HG02642 (cell line): ENCODE data around the gene TPI1.
"Not testable (repeated sequence)": the region's sequence is repeated elsewhere in the genome, so short reads cannot be mapped to it uniquely, and the experiment has no call there.

Experiments
- ATAC-seq: cut with Tn5 transposase; IDR thresholded peaks from one replicate; pipeline ENCODE4 v1.9.1; 2021; ENCODE audit warnings: mild to moderate bottlenecking; ENCODE audit not compliant: unreplicated experiment, poor library complexity

TPI1 gene

GRCh38 chr12:6865307-6865706, 2.0 kb upstream of the TPI1 start:
- ATAC-seq, result not testable (repeated sequence)

GRCh38 chr12:6866163-6866919, 990 bp upstream of the TPI1 start:
- no peak for ATAC-seq

GRCh38 chr12:6866920-6867412, 365 bp upstream of the TPI1 start:
- ATAC-seq, result peak; percentile 3

- no peak for ATAC-seq
These were observed 1.1 kb downstream of the TPI1 start for GRCh38 chr12:6868211-6869048.

- ATAC-seq, result no peak
These were observed 2.0 kb downstream of the TPI1 start for GRCh38 chr12:6869049-6870021.

- not testable (repeated sequence) for ATAC-seq
These were observed 3.0 kb downstream of the TPI1 start for GRCh38 chr12:6870304-6870703.

DNA sequence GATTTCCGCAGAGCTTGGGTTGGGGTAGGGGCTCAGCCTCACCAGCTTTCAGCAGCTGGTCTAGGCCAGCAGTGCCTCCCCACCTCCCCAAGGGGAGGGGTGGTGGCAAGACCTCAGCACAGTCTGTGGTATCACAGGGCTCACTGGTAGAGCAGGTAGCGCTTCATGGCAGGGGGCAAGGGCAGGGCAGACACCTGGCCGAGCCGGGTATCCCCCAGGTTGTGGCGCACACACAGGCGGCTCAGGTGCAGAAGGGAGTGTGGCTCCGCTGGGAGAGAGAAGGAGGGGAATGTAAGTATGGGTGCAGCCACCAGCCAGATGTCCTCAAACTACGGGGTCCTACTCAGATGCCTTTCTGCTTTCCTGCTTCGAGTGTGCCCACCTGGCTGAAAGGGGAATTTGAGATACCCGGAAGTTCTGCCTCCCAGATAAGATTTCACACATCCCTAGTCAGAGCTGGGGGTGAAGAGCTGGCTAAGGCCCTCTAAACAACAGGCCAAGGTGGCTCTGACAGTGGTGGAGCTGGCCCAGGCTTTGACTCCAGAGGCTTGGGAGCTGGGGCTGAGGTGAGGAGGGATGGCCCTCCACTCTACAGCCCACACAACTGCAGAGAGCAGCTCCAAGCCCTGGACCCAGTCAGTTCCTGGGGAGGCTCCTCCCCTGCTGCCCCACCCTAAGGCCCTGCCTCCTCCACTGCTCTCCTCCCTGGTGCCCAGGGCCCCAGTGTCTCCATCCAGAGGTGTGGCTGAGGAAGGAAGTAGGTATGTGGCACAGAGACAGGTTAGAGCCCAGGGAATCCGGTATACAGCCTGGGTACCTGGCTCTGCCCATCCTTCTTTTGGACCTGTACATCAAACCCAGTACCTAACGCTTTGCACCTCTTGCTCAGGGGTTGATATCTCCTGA, 4.0 kb downstream of the TPI1 start:
- no peak for ATAC-seq

DNA sequence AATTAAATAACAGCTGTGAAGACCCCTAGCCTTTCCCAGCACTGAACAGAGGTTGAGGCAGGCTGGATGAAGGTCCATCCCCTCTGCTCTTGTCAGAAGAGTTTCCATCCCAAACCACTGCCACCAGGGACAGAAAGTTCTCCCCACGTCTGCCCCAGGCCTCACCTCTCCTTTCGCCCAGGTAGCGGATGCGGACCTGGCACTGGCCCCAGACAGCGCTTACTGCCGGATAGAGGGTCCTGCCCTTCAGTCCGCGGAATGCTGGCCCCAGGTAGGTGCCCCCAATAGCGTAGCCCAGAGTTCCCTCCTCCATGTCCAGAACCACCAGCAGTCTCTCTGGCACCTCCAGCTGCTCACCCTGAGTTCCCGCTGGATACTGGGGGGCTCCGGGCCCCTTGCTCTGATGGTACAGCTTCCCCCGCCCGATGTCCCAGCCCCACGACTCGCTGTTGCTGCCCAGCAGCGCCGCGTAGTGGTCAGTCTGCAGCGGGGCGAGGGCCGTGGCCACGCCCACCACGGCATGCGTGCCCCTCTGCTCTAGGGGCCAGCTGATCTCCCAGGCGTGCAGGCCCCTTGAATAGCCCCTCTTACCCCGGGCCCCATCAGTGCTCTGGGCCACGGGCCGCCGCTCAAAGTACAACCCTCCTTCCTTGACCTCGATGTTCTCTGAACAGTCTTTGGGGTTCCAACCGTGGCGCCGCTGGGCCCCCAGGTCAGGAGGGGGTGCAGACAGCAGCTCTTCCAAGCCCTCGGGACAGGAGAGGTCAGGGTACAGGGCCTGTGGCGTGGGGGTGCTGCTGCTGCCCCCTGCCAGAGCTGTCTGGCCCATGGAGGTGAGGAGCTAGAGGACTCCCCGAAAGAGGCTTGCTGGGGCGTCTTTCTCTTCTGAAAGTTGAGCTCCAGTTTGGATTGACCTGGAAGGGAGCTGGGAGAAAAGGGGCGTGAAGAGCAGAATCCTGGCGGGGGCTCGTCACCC, 5.0 kb downstream of the TPI1 start:
- peak; percentile 38 for ATAC-seq

DNA sequence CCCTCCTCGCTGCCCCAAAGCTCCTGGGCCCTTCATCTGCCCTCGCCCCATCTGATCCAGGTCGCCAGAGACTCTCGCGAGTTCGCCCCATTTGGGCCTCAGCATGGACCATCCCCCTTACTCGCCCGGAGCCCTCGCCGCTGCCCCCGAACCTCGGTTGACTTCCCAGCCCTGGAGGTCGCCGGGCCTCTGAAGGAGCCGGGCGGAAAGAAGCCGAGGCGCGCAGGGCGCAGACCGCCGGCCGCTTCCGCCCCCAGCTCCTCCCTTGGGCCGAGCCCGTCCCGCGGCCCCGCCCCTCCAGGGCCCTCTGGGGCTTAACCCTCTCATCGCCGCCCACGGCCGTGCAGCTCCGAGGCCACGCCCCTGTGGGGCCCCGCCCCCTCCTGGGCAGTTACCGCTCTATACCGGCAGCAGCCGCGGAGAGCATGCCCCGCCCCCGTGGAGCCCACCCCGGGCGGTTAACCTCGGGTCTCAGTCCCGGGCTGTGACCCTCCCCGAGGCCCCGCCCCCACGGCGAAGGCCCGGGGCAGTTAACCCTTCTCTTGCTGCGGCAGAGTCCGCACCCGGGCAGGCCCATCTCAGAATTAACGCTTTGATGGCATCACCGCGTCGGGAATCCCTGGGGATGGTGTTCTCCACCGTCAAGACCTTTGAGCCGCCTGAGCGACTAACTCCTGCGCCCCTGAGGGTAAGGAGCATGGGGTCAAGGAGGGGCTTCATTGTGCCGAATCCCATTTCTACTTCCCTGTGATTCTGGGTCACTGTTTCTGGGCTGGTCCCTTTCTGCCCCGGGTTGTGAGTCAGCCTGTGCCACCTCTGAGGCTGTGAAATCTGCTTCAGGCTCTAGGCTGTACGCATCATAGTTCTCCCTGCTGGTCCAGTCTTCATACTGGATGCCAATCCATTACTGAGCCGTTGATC, 6.0 kb downstream of the TPI1 start, which contains the start of gene SPSB2:
Gene SPSB2, minus strand, starts transcription at position 210 of the 921 bp plus-strand sequence. CDS start 402 bp downstream, outside the sequence.
- ATAC-seq, result peak; percentile 79

GRCh38 chr12:6874015-6874368, 6.7 kb downstream of the TPI1 start:
- ATAC-seq, result not testable (repeated sequence)

DNA sequence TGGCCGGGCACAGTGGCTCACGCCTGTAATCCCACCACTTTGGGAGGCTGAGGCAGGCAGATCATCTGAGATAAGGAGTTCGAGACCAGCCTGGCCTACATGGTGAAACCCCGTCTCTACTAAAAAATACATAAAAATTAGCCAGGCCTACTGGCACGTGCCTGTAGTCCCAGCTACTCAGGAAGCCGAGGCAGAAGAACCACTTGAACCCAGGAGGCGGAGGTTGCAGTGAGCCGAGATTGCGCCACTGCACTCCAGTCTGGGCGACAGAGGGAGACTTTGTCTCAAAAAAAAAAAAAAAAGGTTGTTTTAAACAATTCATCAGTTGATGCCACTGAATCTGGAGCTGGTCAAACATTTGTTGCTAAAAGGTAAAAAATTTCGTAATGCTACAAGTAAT, 12.5 kb downstream of the TPI1 start:
- ATAC-seq, result not testable (repeated sequence)

DNA sequence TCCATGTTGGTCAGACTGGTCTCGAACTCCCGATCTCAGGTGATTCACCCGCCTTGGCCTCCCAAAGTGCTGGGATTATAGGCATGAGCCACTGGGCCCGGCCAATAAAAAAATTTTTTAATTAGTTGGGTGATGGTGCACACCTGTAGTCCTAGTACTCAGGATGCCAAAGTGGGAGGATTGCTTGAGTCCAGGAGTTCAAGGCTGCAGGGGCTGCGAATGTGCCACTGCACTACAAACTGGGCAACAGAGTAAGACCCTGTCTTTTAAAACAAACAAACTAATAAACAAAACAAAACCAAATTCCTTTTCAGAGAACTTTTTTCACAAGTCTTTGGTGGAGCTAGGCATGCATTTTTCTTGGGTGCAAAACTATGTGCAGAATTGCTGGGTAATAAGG, 15.9 kb downstream of the TPI1 start:
- ATAC-seq, result no peak

- ATAC-seq, result no peak
These were observed 16.4 kb downstream of the TPI1 start for GRCh38 chr12:6883683-6884082.

DNA sequence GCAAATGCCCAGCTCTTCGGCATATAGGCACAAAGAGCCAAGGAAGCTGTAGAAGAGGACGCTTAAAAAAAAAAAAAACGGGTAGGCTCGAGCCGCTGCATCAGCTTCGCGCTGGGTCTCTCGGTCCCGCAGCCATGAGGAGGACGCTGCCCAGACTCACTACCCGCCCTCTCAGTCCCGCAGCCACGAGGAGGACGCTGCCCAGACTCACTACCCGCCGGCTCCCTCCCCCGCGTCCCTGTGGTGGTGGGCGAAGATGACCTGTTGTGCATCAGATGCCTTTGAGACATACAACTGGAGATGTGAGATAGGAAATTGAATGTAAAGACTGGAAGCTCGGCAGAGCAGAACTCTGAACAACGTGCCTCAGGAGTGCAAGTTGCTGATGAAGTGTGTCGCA, 17.2 kb downstream of the TPI1 start:
- ATAC-seq, result no peak

- ATAC-seq, result not testable (repeated sequence)
These were observed 19.1 kb downstream of the TPI1 start for GRCh38 chr12:6886206-6886999.

- ATAC-seq, result no peak
These were observed 20.1 kb downstream of the TPI1 start for GRCh38 chr12:6887460-6887859.
